GM12872 (cell line): Measurements from ENCODE around the gene DNAL4.

Source experiments
- CTCF ChIP-seq: IDR thresholded peaks from 3 replicates; pipeline ENCODE4 v1.5.1; 2011; ENCODE audit warnings: low read depth, mild to moderate bottlenecking, low read length, moderate library complexity; ENCODE audit not compliant: insufficient read depth

DNAL4 gene

GRCh38 chr22:38811241-38811640 lies 17.3 kb upstream of the DNAL4 start:
- no peak for TF ChIP-seq CTCF

GRCh38 chr22:38802671-38803121 lies 8.8 kb upstream of the DNAL4 start:
- no peak for TF ChIP-seq CTCF

GRCh38 chr22:38799265-38800002 lies 5.5 kb upstream of the DNAL4 start:
- TF ChIP-seq CTCF = no peak

- TF ChIP-seq CTCF = no peak
Measured at GRCh38 chr22:38798496-38798895, 4.6 kb upstream of the DNAL4 start.

- no peak for TF ChIP-seq CTCF
Measured at GRCh38 chr22:38796262-38796957, 2.5 kb upstream of the DNAL4 start.

- TF ChIP-seq CTCF = no peak
Measured at GRCh38 chr22:38795569-38795968, 1.6 kb upstream of the DNAL4 start.

GRCh38 chr22:38793317-38793716 lies 626 bp downstream of the DNAL4 start:
- no peak for TF ChIP-seq CTCF
